Choroid plexus epithelial cell (primary cell): ENCODE measurements around the gene RPTOR.

Experiments
- DNase-seq: peaks from one replicate; pipeline ENCODE4 v3.0.0-alpha.2; 2010; ENCODE audit warnings: low read depth
- H3K4me3 ChIP-seq: 2 replicates; pipeline ENCODE4 v1.5.1; 2011; ENCODE audit warnings: low read depth, mild to moderate bottlenecking, control low read depth, low read length, moderate library complexity
- TF ChIP-seq, protein P1 (sequence below): conservative IDR thresholded peaks from 2 replicates; pipeline ENCODE4 v1.5.1; 2011; ENCODE audit warnings: low read depth, mild to moderate bottlenecking, control low read depth, inconsistent platforms, low read length, moderate library complexity

RPTOR gene, protein sequence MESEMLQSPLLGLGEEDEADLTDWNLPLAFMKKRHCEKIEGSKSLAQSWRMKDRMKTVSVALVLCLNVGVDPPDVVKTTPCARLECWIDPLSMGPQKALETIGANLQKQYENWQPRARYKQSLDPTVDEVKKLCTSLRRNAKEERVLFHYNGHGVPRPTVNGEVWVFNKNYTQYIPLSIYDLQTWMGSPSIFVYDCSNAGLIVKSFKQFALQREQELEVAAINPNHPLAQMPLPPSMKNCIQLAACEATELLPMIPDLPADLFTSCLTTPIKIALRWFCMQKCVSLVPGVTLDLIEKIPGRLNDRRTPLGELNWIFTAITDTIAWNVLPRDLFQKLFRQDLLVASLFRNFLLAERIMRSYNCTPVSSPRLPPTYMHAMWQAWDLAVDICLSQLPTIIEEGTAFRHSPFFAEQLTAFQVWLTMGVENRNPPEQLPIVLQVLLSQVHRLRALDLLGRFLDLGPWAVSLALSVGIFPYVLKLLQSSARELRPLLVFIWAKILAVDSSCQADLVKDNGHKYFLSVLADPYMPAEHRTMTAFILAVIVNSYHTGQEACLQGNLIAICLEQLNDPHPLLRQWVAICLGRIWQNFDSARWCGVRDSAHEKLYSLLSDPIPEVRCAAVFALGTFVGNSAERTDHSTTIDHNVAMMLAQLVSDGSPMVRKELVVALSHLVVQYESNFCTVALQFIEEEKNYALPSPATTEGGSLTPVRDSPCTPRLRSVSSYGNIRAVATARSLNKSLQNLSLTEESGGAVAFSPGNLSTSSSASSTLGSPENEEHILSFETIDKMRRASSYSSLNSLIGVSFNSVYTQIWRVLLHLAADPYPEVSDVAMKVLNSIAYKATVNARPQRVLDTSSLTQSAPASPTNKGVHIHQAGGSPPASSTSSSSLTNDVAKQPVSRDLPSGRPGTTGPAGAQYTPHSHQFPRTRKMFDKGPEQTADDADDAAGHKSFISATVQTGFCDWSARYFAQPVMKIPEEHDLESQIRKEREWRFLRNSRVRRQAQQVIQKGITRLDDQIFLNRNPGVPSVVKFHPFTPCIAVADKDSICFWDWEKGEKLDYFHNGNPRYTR (N-terminal part only)

DNA sequence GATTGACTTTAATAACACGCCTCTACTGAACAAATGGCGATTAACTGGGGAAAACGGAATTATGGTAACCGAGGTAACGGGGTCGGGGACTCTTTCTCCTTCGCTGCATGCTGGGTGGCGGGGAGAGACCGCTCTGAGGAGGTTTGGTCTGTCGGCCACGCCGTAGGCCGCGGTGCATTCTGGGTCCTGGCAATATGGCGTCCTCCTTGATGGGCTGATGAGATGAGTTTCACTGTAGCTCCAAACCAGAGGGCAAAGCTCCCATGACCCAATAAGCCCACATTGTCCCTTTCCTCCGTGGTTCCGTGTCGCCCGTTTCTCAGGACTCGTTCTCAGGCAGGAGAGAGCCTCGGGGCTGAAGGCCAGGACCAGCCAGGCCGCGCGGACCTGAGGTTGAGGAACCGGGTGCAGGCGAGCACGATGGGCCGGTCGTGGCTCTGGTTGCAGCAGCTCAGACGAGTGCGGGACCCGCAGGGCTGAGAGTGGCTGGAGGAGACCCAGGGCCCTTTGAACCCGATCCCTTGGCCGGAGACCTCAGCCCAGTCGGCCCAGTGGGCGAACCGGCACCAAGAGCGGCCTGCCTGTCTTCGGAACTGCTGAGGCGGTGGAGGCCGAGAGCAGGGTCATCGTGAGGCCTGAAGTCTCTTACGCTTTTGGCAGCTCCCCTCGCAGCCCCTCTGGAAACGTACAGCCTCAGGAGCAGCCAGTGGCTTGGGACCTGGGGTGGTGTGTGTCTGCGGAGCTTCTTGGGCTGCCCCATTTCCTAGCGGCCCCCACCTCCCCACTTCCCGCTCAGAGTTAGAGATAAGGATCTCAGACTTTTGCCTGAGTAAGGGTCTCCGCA lies at the start of gene RPTOR:
RPTOR (plus strand) TSS at position 184 of the 844 bp plus-strand sequence. CDS start 792 bp downstream, outside the sequence.
- peak; percentile 93 for DNase-seq
- TF ChIP-seq, protein P1, sequence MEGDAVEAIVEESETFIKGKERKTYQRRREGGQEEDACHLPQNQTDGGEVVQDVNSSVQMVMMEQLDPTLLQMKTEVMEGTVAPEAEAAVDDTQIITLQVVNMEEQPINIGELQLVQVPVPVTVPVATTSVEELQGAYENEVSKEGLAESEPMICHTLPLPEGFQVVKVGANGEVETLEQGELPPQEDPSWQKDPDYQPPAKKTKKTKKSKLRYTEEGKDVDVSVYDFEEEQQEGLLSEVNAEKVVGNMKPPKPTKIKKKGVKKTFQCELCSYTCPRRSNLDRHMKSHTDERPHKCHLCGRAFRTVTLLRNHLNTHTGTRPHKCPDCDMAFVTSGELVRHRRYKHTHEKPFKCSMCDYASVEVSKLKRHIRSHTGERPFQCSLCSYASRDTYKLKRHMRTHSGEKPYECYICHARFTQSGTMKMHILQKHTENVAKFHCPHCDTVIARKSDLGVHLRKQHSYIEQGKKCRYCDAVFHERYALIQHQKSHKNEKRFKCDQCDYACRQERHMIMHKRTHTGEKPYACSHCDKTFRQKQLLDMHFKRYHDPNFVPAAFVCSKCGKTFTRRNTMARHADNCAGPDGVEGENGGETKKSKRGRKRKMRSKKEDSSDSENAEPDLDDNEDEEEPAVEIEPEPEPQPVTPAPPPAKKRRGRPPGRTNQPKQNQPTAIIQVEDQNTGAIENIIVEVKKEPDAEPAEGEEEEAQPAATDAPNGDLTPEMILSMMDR = no peak
- peak within 1 kb of the TSS; percentile 65 for H3K4me3 ChIP-seq

GRCh38 chr17:80497726-80498241 lies 46.9 kb upstream of the RPTOR start:
- H3K4me3 ChIP-seq = peak overlapping the region; percentile 39
- DNase-seq = no peak
- TF ChIP-seq, protein P1 = no peak

DNA sequence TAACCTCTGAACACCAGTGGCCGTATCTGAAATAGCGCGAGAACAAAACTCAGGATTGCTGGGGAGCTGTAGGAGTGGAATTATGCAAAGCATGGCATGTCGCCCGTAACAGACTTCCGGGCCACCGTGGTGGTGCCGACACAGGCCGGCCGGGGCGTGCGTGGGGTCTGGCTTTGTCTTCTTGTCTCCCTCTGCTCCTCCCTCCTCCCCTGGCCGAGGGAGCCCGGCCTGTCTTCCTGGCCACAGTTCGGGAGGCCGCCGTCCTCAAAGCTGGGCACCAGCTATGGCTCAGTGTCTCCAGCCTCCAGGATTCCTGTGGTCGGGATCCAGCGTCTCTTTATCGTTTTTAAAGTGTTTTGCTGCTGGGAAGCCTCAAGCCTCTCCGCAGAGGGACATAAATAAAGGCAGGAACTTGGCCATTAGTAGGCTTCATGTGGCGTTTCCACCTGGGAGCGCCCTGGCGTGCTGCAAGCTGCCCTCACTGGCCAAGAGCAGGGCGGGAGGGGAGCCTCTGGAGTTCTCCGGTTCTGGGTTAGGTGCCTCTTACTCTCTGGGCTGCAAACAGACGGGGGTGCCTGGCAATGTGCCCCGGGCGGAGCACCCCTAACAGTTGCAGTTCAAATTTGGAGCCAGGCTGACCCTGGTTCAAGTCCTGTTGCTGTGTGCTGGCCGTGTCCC lies 46.3 kb upstream of the RPTOR start:
- peak overlapping the region; percentile 39 for H3K4me3 ChIP-seq
- TF ChIP-seq, protein P1 = no peak
- DNase-seq = peak; percentile 68

DNA sequence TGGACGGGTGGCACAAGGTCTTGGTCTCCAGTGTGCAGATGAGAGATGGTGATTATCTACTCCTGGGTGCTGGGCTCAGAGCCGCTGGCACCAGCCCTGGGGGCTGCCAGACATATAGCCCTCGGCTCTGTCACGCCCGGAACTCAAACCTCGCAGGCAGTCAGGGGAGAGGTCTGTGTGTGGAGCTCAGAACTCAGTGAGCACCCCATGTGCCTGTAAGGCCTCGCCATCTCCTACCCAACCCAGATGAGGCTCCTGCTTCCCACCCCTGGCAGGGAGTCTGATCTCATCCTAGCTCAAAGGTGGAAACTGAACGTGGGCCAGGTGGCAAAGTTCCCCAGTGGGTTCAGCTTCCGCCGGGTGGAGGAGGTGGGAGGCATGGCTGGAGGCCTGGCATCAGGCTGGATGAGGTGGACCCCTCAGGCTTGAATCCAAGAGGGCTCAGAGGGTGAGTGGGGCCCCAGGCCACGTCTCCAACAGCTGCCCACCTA lies 45.7 kb upstream of the RPTOR start:
- TF ChIP-seq, protein P1 = no peak
- H3K4me3 ChIP-seq = no peak overlapping the region
- no peak for DNase-seq

DNA sequence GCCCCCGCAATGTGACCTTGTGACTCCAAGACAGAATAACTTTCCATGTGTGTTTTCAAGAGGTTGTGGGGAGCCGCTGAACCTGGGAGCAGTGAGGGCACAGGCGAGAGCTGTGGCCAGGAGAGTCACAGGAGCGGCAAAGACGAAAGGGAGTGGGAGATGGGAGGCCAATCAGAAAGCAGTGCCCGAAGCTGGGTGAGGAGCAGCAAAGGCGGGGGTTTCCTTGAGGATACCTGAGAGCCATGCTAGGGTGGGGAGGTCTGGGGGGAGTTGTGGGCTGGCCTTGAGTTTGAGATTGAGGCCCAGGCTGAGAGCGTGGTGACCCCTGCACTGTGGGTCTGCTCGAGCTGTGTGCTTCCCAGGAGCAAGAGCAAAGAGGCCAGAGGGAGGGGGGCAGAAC lies 45.1 kb upstream of the RPTOR start:
- TF ChIP-seq, protein P1 = no peak
- DNase-seq = no peak
- no peak overlapping the region for H3K4me3 ChIP-seq
